Activated gamma-delta T cell (primary cell): ENCODE data around the gene SDK2.

Source experiments
- DNase-seq: peaks from one replicate; lab custom pipeline; 2025; lab: John Stamatoyannopoulos, UW
- total RNA-seq, 2 donors: gene quantifications; one replicate each; lab custom pipeline; 2026; lab: John Stamatoyannopoulos, UW

The SDK2 gene
- 2.0 to 13.0 reads per million in 2 donors for total RNA-seq

- DNase-seq: no peak
Measured at GRCh38 chr17:73644145-73645049, at the start of gene SDK2. Gene SDK2, minus strand, starts transcription at chr17:73644445. Its CDS starts 357 bp downstream, at chr17:73644088.

- no peak for DNase-seq
Measured at GRCh38 chr17:73693071-73693470, 48.8 kb upstream of the SDK2 start.

- DNase-seq: no peak
Measured at GRCh38 chr17:73691321-73691766, 47.1 kb upstream of the SDK2 start.

GRCh38 chr17:73690676-73691075, 46.4 kb upstream of the SDK2 start:
- DNase-seq: no peak

- DNase-seq: no peak
Measured at GRCh38 chr17:73689596-73690275, 45.5 kb upstream of the SDK2 start.

- DNase-seq: no peak
Measured at GRCh38 chr17:73686961-73687360, 42.7 kb upstream of the SDK2 start.

GRCh38 chr17:73686126-73686525, 41.9 kb upstream of the SDK2 start:
- DNase-seq: no peak

GRCh38 chr17:73684183-73684582, 39.9 kb upstream of the SDK2 start:
- DNase-seq: no peak

- DNase-seq: no peak
Measured at GRCh38 chr17:73683771-73684170, 39.5 kb upstream of the SDK2 start.

GRCh38 chr17:73681946-73682345, 37.7 kb upstream of the SDK2 start:
- no peak for DNase-seq

- no peak for DNase-seq
Measured at GRCh38 chr17:73679476-73679875, 35.2 kb upstream of the SDK2 start.

GRCh38 chr17:73678999-73679398, 34.8 kb upstream of the SDK2 start:
- no peak for DNase-seq

- DNase-seq: no peak
Measured at GRCh38 chr17:73669771-73670170, 25.5 kb upstream of the SDK2 start.

GRCh38 chr17:73667181-73667959, 23.1 kb upstream of the SDK2 start:
- DNase-seq: no peak

- no peak for DNase-seq
Measured at GRCh38 chr17:73663614-73664013, 19.4 kb upstream of the SDK2 start.

- DNase-seq: no peak
Measured at GRCh38 chr17:73660366-73660765, 16.1 kb upstream of the SDK2 start.

- no peak for DNase-seq
Measured at GRCh38 chr17:73658821-73659515, 14.7 kb upstream of the SDK2 start.

- DNase-seq: no peak
Measured at GRCh38 chr17:73657473-73658116, 13.3 kb upstream of the SDK2 start.

GRCh38 chr17:73654241-73654640, 10.0 kb upstream of the SDK2 start:
- no peak for DNase-seq

GRCh38 chr17:73653810-73654209, 9.6 kb upstream of the SDK2 start:
- no peak for DNase-seq

GRCh38 chr17:73652886-73653480, 8.7 kb upstream of the SDK2 start:
- DNase-seq: no peak
